ENCODE data around the gene DHX8.
"Not testable (repeated sequence)": the region's sequence is repeated elsewhere in the genome, so short reads cannot be mapped to it uniquely, and the experiment has no call there.

The DHX8 gene

DNA sequence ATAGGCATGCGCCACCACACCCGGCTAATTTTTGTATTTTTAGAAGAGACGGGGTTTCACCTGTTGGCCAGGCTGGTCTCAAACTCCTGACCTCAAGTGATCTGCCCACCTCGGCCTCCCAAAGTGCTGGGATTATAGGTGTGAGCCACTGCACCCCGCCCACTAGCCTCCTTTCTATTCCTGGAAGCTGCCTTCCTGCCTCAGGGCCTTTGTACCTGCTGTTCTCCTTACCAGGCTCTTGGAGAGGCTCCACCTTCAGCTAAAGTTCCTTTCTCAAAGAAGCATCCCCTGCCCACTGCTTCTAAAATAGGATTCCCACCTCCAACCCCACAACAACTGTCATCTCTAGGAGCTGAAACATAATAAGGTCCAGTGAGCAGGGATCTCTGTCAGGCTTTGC lies 23.9 kb upstream of the DHX8 start:
- not testable (repeated sequence) for DNase-seq (ENCODE audit: extremely low read depth in 1 of 2, low read depth in 1 of 2)

DNA sequence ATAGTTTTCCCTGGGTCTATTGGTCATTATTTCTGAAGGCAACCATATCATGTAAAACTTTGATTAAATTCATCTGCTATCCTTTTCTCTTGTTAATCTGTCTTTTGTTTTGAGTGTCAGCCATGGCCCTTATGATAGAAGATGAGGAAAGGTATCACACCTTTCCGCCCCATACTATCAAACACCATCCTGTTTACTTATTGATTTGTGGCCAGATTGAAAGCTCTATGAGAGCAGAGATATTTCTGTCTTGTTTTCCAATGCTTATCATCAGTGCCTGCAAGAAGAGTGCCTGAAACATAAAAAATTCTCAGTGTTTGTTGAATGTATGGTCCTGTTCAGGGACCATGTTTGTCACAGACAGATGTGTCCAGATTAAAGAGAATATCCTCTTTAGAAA lies 22.6 kb upstream of the DHX8 start:
- DNase-seq (ENCODE audit: extremely low read depth in 1 of 2, low read depth in 1 of 2), result no peak

DNA sequence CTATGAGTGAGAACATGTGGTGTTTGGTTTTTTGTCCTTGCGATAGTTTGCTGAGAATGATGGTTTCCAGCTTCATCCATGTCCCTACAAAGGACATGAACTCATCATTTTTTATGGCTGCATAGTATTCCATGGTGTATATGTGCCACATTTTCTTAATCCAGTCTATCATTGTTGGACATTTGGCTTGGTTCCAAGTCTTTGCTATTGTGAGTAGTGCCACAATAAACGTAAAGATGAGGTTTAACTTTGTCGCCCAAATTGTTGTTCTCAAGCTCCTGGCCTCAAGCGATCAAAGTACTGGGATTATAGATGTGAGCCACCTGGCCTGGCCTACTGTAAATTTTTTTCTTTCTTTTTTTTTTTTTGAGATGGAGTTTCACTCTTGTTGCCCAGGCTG lies 21.2 kb upstream of the DHX8 start:
- DNase-seq (ENCODE audit: extremely low read depth in 1 of 2, low read depth in 1 of 2), result not testable (repeated sequence)

DNA sequence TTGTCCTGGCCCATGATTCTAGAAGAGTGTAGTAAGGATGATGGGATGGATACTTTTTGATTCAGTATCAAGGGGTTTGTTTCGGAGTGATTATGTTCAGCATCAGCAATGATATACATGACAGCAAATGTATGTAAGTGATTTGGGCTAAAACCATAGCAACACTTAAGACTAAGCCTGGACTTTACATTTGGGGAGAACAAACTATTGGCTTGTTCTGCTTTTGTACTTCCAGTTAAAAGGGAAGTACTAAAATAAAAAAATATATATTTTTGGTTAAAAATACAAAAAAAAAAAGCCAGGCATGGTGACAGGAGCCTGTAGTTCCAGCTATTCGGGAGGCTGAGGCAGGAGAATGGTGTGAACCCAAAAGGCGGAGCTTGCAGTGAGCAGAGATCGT lies 20.5 kb upstream of the DHX8 start:
- no peak for DNase-seq (ENCODE audit: extremely low read depth in 1 of 2, low read depth in 1 of 2)

DNA sequence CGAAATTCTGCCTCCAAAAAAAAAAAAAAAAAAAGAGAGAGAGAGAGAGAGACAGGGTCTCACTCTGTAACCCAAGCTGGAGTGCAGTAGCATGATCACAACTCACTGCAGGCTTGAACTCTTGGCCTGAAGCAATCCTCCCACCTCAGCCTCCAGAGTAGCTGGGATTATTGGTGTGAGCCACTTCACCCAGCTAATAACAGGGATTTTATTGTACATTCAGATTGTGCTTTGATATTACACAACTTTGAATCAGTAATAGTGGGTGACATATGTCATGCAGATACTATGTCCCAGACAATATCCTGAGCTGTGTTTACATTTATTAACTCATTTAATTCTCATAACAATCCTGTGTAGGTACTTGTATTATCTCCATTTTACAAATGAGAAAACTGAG lies 19.7 kb upstream of the DHX8 start:
- no peak for DNase-seq (ENCODE audit: extremely low read depth in 1 of 2, low read depth in 1 of 2)

DNA sequence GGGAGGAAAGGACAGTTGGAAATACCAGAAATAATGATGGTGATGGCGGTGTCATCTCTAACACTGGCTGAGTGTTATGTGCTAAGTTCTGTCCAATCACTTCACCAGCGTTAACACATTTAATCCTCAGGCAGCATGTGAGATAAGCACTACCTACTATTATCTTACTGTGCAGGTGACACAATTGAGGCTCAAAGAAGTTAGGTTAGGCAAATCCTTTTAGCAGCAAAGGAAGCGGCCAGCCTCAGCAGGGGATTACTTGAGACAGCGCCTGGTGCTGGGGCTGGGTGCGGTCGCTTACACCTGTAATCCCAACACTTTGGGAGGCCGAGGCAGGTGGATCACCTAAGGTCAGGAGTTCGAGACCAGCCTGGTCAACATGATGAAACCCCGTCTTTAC lies 18.7 kb upstream of the DHX8 start:
- DNase-seq (ENCODE audit: extremely low read depth in 1 of 2, low read depth in 1 of 2), result no peak

DNA sequence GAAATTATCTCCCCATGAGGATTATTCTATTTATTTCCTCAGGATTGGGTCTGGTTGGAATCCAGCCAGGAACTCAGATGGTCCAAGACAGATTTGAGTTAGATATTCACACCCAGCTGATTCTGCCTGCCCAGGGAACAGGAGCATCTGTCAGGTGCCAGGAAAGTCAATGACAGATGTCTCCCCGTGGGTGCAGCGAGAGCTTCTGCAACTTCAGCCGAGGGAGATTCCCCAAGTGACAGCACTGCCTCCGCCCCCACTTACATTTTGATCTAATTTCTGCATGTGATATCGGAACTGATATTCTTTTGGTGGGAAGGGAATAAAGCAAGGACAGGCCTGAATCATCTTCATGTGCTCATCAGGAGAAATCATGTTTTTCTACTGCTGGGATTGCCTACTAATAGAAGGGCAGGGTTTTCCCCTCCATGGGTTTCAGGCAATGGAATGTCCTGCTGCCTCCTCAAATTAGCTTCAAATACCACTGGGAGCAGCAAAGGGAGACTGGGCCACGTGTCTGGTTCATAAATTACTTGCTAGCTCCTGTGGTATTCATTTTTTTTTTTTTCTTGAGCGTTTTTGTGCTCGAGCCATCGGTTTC lies 15.7 kb upstream of the DHX8 start:
- DNase-seq (ENCODE audit: extremely low read depth in 1 of 2, low read depth in 1 of 2), result no peak

DNA sequence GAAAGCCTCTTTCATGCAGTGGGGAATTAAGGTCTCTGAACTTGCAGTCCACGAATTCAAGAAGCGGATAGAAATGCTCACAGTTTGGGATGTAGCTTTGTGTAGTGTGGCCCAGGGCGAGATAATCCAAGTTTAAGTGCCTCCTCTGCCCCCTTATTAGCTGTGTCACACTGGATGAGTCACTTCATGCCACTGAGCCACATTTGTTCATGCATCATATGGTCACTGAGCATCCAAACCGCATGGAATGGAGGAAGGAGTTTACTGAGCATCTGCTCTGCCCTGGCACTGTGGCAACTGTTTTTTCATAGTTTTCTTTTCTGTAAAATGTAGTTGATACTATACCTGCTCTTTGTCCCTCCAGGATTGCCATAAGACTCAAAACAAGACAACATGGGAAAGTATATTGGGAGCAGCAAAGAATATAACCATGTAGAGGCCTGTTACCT lies 15.1 kb upstream of the DHX8 start:
- DNase-seq (ENCODE audit: extremely low read depth in 1 of 2, low read depth in 1 of 2), result no peak

DNA sequence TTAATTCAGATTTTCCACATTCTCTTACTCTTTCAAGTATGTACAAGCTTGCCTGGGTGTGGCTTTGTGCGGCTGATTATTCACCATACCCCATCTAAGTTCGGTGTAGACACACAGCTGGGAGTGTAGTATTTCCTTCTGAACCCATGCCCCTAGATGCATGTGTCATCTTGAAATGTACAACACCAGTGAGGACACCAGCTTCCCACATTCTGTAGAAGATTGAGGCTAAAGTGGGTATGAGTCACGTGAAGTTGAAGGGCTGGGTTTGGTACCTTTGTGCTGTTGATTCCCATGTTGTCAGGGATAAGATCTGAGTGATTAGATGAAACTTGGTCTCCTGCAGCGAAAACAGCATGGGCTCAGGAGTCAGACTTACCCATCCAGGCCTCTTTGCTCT lies 14.6 kb upstream of the DHX8 start:
- no peak for DNase-seq (ENCODE audit: extremely low read depth in 1 of 2, low read depth in 1 of 2)

DNA sequence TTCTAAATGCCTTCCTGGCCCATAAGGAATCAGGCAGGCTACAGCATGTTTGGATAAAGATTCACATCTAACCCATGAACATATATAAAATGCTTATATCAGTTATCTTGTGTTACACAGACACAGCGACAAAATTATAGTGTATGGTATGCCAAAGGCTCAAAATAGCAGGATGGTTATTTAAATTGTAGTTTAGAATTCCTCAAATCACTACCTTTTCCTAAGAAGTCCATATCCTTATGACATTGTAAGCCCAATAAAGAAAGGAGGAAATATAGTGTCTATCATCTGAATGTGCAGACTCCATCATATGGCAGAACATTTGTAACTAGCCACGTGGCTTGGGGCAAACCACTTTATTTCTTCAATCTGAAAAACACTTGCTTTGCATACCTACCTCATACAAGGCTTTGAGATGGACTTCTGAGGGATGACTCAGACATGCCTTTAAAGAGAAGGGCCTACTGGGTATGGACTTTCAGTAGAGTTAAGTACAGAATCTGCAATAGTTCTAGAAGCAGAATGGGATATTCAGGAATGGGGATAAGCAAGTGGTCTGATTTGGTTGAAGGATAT lies 12.1 kb upstream of the DHX8 start:
- DNase-seq (ENCODE audit: extremely low read depth in 1 of 2, low read depth in 1 of 2), result no peak

DNA sequence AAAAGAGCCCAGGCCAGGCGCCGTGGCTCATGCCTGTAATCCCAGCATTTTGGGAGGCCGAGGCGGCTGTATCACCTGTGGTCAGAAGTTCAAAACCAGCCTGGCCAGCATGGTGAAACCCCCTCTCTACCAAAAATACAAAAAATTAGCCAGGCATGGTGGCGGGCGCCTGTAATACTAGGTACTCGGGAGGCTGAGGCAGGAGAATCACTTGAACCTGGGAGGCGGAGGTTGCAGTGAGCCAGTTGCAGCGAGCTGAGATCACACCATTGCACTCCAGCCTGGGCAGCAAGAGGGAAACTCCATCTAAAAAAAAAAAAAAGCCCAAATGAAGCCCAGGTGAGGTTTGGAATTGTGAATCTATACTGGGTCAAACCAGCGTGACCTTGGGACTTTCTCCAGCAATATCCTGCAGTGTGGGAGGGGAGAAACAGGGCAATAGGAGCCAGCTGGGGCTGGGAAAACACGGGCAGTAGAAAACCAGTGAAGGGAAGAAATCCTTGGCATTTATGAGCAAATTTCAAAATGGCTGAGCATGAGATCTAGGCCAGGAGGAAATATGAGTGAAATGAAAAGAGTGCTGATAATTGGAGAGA lies 8.2 kb upstream of the DHX8 start:
- no peak for DNase-seq (ENCODE audit: extremely low read depth in 1 of 2, low read depth in 1 of 2)

DNA sequence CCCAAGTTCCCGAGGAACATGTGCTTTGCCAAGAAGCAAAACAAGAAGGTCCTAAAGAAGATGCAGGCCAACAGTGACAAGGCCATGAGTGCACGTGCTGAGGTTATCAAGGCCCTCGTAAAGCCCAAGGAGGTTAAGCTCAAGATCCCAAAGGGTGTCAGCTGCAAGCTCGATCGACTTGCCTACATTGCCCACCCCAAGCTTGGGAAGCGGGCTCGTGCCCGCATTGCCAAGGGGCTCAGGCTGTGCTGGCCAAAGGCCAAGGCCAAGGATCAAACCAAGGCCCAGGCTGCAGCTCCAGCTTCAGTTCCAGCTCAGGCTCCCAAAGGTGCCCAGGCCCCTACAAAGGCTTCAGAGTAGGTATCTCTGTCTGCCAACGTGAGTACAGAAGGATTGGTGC lies 7.5 kb upstream of the DHX8 start:
- not testable (repeated sequence) for DNase-seq (ENCODE audit: extremely low read depth in 1 of 2, low read depth in 1 of 2)

DNA sequence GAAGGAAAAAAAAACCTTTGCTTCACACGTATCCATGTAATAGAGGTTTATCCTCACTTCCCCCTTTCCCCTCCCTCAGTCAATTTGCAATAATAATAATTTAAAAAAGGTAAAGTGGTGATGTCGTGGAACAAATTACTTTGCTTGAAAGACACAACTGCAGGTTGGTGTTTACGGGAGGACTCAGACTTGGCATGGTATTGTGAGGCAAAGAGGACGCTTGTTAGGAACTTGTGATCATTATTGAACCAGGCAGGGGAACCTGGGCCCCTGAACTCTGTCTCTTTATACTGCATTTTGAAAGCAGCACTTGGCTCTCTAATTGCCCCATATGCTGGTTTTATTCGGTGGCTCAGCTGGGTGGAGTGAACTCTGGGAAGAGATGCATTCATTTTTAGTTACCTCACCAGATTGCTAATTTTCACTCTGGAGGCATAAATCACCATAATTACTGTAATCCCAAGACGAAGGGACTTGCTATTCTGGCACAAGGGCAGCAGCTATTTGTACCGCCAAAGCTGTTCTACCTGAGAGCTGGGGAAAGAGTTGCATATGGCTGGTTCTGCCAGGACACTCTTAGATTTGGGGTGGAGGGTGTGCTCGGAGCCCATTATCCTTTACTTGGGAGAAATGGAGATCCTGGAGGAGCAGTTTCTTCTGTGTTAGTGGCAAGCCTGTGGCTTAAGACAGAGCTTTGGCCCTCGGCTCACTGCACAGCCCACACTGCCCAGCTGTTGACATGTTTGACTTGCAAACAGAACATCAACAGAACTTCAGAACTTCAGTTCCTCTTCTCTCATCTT lies 5.7 kb upstream of the DHX8 start:
- no peak for DNase-seq (ENCODE audit: extremely low read depth in 1 of 2, low read depth in 1 of 2)

DNA sequence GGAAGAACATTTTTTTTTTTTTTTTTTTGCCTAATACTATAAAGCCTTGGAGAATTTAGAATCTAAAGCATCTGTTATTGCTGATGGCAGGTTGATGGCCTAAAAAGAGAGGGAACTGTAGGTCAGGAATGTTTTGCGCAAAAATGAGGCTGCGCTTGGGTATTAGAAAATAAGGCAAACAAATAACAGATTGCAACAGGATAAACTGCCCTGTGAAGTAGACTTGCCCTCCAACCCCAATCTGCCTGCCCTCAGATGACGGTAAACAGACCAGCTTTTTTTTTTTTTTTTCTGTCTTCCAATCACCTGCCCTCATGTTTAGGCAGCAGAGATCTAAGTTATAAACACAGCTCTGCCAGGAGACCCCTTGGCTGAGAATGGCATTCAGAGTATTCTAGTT lies 3.8 kb upstream of the DHX8 start:
- no peak for DNase-seq (ENCODE audit: extremely low read depth in 1 of 2, low read depth in 1 of 2)

DNA sequence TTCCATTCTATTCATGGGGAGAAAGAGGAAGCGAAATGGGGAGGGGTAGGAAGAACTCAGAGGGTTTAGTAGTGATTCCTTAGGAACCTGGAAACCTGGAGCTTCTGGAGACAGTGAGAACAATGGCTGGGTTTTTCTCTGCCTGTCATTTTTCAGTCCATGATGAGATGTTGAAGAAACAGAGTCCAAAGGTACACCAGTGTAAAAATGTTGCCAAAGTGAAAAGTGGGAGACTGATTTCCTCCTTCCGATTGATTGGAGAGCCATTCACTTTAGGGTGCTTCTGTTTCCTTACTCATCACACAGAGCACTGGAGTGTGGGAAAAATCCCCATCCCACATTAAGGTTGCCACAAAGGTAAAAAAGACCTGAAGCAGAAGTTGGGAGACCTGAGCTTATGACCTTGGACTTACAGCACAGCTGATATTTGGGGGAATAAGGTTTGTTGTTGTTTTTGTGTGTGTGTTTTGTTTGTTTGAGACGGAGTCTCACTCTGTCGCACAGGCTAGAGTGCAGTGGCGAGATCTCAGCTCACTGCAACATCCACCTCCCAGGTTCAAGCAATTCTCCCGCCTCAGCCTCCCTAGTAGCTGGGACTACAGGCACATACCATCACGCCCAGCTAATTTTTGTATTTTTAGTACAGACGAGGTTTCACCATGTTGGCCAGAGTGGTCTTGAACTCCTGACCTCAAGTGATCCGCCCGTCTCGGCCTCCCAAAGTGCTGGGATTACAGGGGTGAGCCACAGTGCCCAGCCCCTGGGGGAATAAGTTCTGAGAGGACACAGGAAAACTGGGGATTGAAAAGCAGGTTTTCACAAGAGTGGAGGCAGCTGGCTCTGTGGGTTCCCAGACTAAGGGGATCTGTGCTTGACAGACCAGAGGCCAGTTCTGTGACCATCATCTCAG lies 1.4 kb upstream of the DHX8 start:
- no peak for DNase-seq (ENCODE audit: extremely low read depth in 1 of 2, low read depth in 1 of 2)

DNA sequence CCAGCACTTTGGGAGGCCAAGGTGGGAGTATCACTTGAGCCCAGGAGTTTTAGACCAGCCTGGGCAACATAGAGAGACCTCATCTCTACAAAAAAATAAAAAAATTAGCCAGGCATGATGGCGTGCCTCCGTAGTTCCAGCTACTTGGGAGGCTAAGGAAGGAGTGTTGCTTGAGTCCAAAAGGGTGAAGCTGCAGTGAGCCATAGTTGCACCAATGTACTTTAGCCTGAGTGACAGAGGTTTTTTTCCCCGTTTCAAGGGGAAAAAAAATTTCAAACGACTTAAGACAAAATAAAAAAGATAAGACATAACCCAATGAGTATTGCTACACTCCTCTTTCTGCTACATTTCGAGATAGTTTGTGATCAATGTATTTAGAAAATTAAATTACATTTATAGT lies 6.8 kb downstream of the DHX8 start:
- DNase-seq (ENCODE audit: extremely low read depth in 1 of 2, low read depth in 1 of 2), result no peak

DNA sequence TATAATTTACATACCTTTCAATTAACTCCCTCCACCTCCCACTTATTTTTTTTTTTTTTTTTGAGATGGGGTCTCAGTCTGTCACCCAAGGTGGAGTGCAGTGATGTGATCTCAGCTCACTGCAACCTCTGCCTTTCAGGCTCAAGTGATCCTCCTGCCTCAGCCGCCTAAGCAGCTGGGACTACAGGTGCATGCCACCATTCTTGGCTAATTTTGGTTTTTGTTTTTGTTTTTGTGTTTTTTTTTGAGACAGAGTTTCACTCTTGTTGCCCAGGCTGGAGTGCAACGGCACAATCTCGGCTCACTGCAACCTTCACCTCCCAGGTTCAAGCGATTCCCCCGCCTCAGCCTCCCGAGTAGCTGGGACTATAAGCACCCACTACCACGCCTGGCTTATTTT lies 25.7 kb downstream of the DHX8 start:
- not testable (repeated sequence) for DNase-seq (ENCODE audit: extremely low read depth in 1 of 2, low read depth in 1 of 2)

DNA sequence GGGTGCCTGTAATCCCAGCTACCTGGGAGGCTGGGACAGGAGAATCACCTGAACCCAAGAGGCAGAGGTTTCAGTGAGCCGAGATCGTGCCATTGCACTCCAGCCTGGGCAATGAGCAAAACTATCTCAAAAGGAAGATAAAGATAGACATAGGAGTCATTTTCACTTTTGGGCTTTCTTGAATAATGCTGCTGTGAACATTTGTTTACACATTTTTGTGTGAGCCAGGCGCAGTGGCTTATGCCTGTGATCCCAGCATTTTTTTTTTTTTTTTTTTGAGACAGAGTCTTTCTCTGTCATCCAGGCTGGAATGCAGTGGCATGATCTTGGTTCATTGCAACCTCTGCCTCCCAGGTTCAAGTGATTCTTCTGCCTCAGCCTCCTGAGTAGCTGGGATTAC lies 27.4 kb downstream of the DHX8 start:
- not testable (repeated sequence) for DNase-seq (ENCODE audit: extremely low read depth in 1 of 2, low read depth in 1 of 2)

DNA sequence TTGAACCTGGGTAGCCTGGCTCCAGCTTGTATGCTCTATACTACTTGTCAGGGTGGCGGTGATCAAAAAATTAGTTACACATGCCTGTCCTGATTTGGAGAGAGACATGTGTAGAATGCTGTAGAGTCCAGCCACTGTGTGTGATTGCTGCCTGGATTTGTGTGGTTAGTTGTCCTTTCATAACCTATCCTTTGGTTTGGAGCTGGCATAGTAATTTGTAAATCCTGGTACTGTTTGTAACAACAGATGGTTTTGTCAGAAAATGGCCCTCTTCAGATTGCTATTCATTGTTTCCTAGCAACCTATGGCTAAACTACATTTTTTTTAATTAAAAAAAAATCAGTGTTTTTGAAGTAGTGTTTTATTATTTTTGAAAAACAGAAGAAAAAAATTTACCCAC lies 31.9 kb downstream of the DHX8 start:
- no peak for DNase-seq (ENCODE audit: extremely low read depth in 1 of 2, low read depth in 1 of 2)

DNA sequence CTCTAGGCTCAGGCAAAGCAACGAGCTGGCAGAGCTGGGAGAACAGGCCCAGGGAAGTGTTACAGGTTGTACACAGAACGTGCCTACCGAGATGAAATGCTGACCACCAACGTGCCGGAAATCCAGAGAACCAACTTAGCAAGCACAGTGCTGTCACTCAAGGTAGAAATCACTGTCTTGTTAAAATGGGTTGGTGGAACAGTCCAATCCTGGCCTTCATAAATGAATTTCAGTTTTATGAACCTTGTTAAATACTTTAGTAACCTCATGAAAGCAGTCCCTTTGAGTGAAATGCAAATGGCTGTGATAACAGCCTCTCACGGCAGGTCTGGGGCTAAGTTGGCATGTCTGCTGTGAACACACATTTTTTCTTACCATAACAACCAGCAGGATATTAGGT lies 33.4 kb downstream of the DHX8 start:
- no peak for DNase-seq (ENCODE audit: extremely low read depth in 1 of 2, low read depth in 1 of 2)

Measured in activated CD8-positive, alpha-beta memory T cell treated with anti-CD3 and anti-CD28 coated beads for 1 hour (primary cell).